ENCODE data around the gene DTNA. TPM values are rescaled to one million over a fixed set of nuclear protein-coding genes. Genes with fewer than 3 reads are reported as not detected.

DTNA gene
- total and polyA plus RNA-seq, 2 donors (not counting 1 experiment from before 2014, with no cell fraction given): 38.8 to 49.8 TPM

GRCh38 chr18:34928754-34929335 is 218.7 kb downstream of the DTNA start:
- Histone ChIP-seq H3K4me2 (ENCODE audit: extremely low read depth, insufficient read depth, low read length) (peak overlapping the region; percentile 28), H3K27ac (ENCODE audit: insufficient read depth, low read length) (peak overlapping the region; percentile 34), H3K27me3 (ENCODE audit: control insufficient read depth, insufficient read depth, low read length) (no peaks in the 10 kb centered on the region), H3K4me3 (replicated peaks in 1 of 4; ENCODE audit: control extremely low read depth in 1 of 4, insufficient read depth in 1 of 4, low read depth in 3 of 4, low read length in 4 of 4) (no peak overlapping the region), H3K9me3 (ENCODE audit: control insufficient read depth, insufficient read depth, low read depth, low read length) (no peaks in the 10 kb centered on the region), H3K4me1 (ENCODE audit: control insufficient read depth, extremely low read depth, insufficient read depth, low read length) (peaks cover 6% of the 10 kb centered on the region), H3K79me2 (ENCODE audit: control insufficient read depth, insufficient read depth, low read length) (no peaks in the 10 kb centered on the region), H4K20me1 (ENCODE audit: control insufficient read depth, extremely low read depth, insufficient read depth, low read length) (no peaks in the 10 kb centered on the region), H3K9ac (ENCODE audit: insufficient read depth, low read length) (no peak overlapping the region), H2AFZ (ENCODE audit: low read length) (no peak overlapping the region), H3K36me3 (ENCODE audit: control insufficient read depth, insufficient read depth, low read length) (no peaks in the 10 kb centered on the region)
- DNase-seq (ENCODE audit: low read depth in 2 of 2): no peak
- TF ChIP-seq, protein P1, sequence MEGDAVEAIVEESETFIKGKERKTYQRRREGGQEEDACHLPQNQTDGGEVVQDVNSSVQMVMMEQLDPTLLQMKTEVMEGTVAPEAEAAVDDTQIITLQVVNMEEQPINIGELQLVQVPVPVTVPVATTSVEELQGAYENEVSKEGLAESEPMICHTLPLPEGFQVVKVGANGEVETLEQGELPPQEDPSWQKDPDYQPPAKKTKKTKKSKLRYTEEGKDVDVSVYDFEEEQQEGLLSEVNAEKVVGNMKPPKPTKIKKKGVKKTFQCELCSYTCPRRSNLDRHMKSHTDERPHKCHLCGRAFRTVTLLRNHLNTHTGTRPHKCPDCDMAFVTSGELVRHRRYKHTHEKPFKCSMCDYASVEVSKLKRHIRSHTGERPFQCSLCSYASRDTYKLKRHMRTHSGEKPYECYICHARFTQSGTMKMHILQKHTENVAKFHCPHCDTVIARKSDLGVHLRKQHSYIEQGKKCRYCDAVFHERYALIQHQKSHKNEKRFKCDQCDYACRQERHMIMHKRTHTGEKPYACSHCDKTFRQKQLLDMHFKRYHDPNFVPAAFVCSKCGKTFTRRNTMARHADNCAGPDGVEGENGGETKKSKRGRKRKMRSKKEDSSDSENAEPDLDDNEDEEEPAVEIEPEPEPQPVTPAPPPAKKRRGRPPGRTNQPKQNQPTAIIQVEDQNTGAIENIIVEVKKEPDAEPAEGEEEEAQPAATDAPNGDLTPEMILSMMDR (conservative IDR thresholded peaks at IDR 0.05 in 1 of 2, IDR thresholded peaks at IDR 0.05 in 1 of 2; ENCODE audit: low read depth in 1 of 2, low read length in 2 of 2): no peak
- no peak for TF ChIP-seq EZH2 (IDR thresholded peaks at IDR 0.05; ENCODE audit: low read length, missing control alignments)

DNA sequence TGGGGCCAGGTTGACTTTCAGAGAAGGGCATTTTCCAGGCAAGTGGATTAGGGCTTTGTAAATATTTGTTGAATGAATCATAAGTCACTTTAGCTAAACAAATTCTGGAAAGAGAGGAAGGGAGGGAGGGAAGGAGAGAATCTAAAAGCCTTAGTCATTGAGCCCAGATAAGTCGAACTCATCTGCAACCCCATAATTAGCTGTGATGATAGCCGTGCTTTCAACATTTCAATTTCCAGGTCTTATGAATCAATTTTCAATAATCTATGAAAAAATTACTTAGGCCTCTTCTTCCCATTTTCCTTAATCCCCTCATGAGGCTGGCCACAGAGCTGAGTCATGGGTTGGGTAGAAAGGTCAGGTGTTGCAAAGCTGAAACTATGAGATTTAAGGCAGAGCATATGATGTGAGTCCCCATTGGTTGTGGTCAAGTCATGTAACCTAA is 219.3 kb downstream of the DTNA start:
- no peak overlapping the region for H3K9ac ChIP-seq (ENCODE audit: insufficient read depth, low read length)
- no peaks in the 10 kb centered on the region for H3K27me3 ChIP-seq (ENCODE audit: control insufficient read depth, insufficient read depth, low read length)
- H3K4me1 ChIP-seq (ENCODE audit: control insufficient read depth, extremely low read depth, insufficient read depth, low read length): peaks cover 6% of the 10 kb centered on the region
- H3K36me3 ChIP-seq (ENCODE audit: control insufficient read depth, insufficient read depth, low read length): no peaks in the 10 kb centered on the region
- TF ChIP-seq EZH2 (IDR thresholded peaks at IDR 0.05; ENCODE audit: low read length, missing control alignments): no peak
- TF ChIP-seq, protein P1 (conservative IDR thresholded peaks at IDR 0.05 in 1 of 2, IDR thresholded peaks at IDR 0.05 in 1 of 2; ENCODE audit: low read depth in 1 of 2, low read length in 2 of 2): no peak
- peak overlapping the region; percentile 26 for H3K27ac ChIP-seq (ENCODE audit: insufficient read depth, low read length)
- H2AFZ ChIP-seq (ENCODE audit: low read length): no peak overlapping the region
- no peak overlapping the region for H3K4me3 ChIP-seq (replicated peaks in 1 of 4; ENCODE audit: control extremely low read depth in 1 of 4, insufficient read depth in 1 of 4, low read depth in 3 of 4, low read length in 4 of 4)
- no peaks in the 10 kb centered on the region for H3K79me2 ChIP-seq (ENCODE audit: control insufficient read depth, insufficient read depth, low read length)
- no peaks in the 10 kb centered on the region for H3K9me3 ChIP-seq (ENCODE audit: control insufficient read depth, insufficient read depth, low read depth, low read length)
- DNase-seq (ENCODE audit: low read depth in 2 of 2): peak; percentile 85 to 89
- peak overlapping the region; percentile 56 for H3K4me2 ChIP-seq (ENCODE audit: extremely low read depth, insufficient read depth, low read length)
- H4K20me1 ChIP-seq (ENCODE audit: control insufficient read depth, extremely low read depth, insufficient read depth, low read length): no peaks in the 10 kb centered on the region

GRCh38 chr18:34932363-34932762 is 222.3 kb downstream of the DTNA start:
- no peak overlapping the region for H3K9ac ChIP-seq (ENCODE audit: insufficient read depth, low read length)
- no peaks in the 10 kb centered on the region for H3K27me3 ChIP-seq (ENCODE audit: control insufficient read depth, insufficient read depth, low read length)
- no peaks in the 10 kb centered on the region for H3K36me3 ChIP-seq (ENCODE audit: control insufficient read depth, insufficient read depth, low read length)
- no peaks in the 10 kb centered on the region for H3K79me2 ChIP-seq (ENCODE audit: control insufficient read depth, insufficient read depth, low read length)
- H3K27ac ChIP-seq (ENCODE audit: insufficient read depth, low read length): no peak overlapping the region
- H3K4me1 ChIP-seq (ENCODE audit: control insufficient read depth, extremely low read depth, insufficient read depth, low read length): peaks cover 6% of the 10 kb centered on the region
- no peak overlapping the region for H2AFZ ChIP-seq (ENCODE audit: low read length)
- H3K4me2 ChIP-seq (ENCODE audit: extremely low read depth, insufficient read depth, low read length): no peak overlapping the region
- no peaks in the 10 kb centered on the region for H3K9me3 ChIP-seq (ENCODE audit: control insufficient read depth, insufficient read depth, low read depth, low read length)
- TF ChIP-seq EZH2 (IDR thresholded peaks at IDR 0.05; ENCODE audit: low read length, missing control alignments): no peak
- TF ChIP-seq, protein P1 (conservative IDR thresholded peaks at IDR 0.05 in 1 of 2, IDR thresholded peaks at IDR 0.05 in 1 of 2; ENCODE audit: low read depth in 1 of 2, low read length in 2 of 2): no peak
- H4K20me1 ChIP-seq (ENCODE audit: control insufficient read depth, extremely low read depth, insufficient read depth, low read length): no peaks in the 10 kb centered on the region
- DNase-seq (ENCODE audit: low read depth in 2 of 2): no peak
- no peak overlapping the region for H3K4me3 ChIP-seq (replicated peaks in 1 of 4; ENCODE audit: control extremely low read depth in 1 of 4, insufficient read depth in 1 of 4, low read depth in 3 of 4, low read length in 4 of 4)

Data from fibroblast of lung (primary cell).